Mesothelial cell of epicardium (in vitro differentiated cells): ENCODE data around the gene DLL4. TPM values are rescaled to one million over a fixed set of nuclear protein-coding genes. Genes with fewer than 3 reads are reported as not detected.
A peak's percentile ranks its signal among the peaks of the same experiment; 100 is the strongest.

ENCODE experiments used
- DNase-seq, 2 experiments: peaks; one replicate each; pipeline ENCODE4 v3.0.0; 2021; ENCODE audit warnings: low spot score in 2 of 2; ENCODE audit not compliant: unreplicated experiment in 2 of 2
- H3K27ac Mint-ChIP-seq: 2 replicates; pipeline ENCODE4 v1.8.0; 2021; ENCODE audit warnings: mixed read lengths
- H3K27me3 Mint-ChIP-seq: 2 replicates; pipeline ENCODE4 v1.8.0; 2021; ENCODE audit warnings: low read depth, mixed read lengths
- H3K36me3 Mint-ChIP-seq: 2 replicates; pipeline ENCODE4 v1.8.0; 2021; ENCODE audit warnings: mixed read lengths
- H3K4me1 Mint-ChIP-seq: 2 replicates; pipeline ENCODE4 v1.8.0; 2021; ENCODE audit warnings: mixed read lengths
- H3K4me3 Mint-ChIP-seq: 2 replicates; pipeline ENCODE4 v1.8.0; 2021; ENCODE audit warnings: mild to moderate bottlenecking, moderate library complexity, mixed read lengths
- H3K9me3 Mint-ChIP-seq: 2 replicates; pipeline ENCODE4 v1.8.0; 2021; ENCODE audit warnings: mixed read lengths
- CTCF ChIP-seq: fragments of 200-600 bp; sonication (generic); IDR thresholded peaks from one replicate; pipeline ENCODE4 v1.5.0; 2021; ENCODE audit warnings: antibody characterized with exemption; ENCODE audit not compliant: unreplicated experiment
- total RNA-seq: library from RNA; stranded (reverse); gene quantifications from 3 replicates; pipeline ENCODE4 v1.2.1, GENCODE V29; 2021

Gene DLL4
- total RNA-seq, 1 donor from 2014 or later, result 0.31 TPM

GRCh38 chr15:40925863-40926658, 3.1 kb upstream of the DLL4 start:
- Mint-ChIP-seq H3K4me3 (peak overlapping the region; percentile 15), H3K27ac (no peak overlapping the region), H3K27me3 (peaks cover 92% of the 10 kb centered on the region), H3K9me3 (no peaks in the 10 kb centered on the region), H3K4me1 (peaks cover 43% of the 10 kb centered on the region), H3K36me3 (no peaks in the 10 kb centered on the region)
- DNase-seq, result peak in 1 of 2 experiments; percentile 54
- no peak for TF ChIP-seq CTCF

GRCh38 chr15:40926659-40927494, 2.3 kb upstream of the DLL4 start:
- no peak for DNase-seq
- H3K4me1 Mint-ChIP-seq, result peaks cover 45% of the 10 kb centered on the region
- H3K27ac Mint-ChIP-seq, result no peak overlapping the region
- no peak for TF ChIP-seq CTCF
- no peaks in the 10 kb centered on the region for H3K36me3 Mint-ChIP-seq
- H3K4me3 Mint-ChIP-seq, result peak overlapping the region; percentile 41
- peaks cover 98% of the 10 kb centered on the region for H3K27me3 Mint-ChIP-seq
- H3K9me3 Mint-ChIP-seq, result no peaks in the 10 kb centered on the region

GRCh38 chr15:40927495-40927872, 1.7 kb upstream of the DLL4 start:
- H3K27ac Mint-ChIP-seq, result no peak overlapping the region
- DNase-seq, result no peak
- H3K4me3 Mint-ChIP-seq, result peak overlapping the region; percentile 41

GRCh38 chr15:40927873-40928806, 1.0 kb upstream of the DLL4 start:
- Mint-ChIP-seq H3K4me1 (peaks cover 45% of the 10 kb centered on the region), H3K9me3 (no peaks in the 10 kb centered on the region), H3K27me3 (peaks cover 96% of the 10 kb centered on the region), H3K36me3 (no peaks in the 10 kb centered on the region), H3K4me3 (peak overlapping the region; percentile 64), H3K27ac (no peak overlapping the region)
- peak in 1 of 2 experiments; percentile 48 for DNase-seq
- TF ChIP-seq CTCF, result no peak

More at GRCh38 chr15:40927495-40927872, 1.7 kb upstream of the DLL4 start:
- peaks cover 45% of the 10 kb centered on the region for H3K4me1 Mint-ChIP-seq
- H3K36me3 Mint-ChIP-seq, result no peaks in the 10 kb centered on the region
- no peak for TF ChIP-seq CTCF
- H3K27me3 Mint-ChIP-seq, result peaks cover 98% of the 10 kb centered on the region
- no peaks in the 10 kb centered on the region for H3K9me3 Mint-ChIP-seq
